Thyroid gland (tissue), 4 donors: Measurements from ENCODE around the gene ANKMY1. TPM values are rescaled to one million over a fixed set of nuclear protein-coding genes. Genes with fewer than 3 reads are reported as not detected.

Experiments used
- DNase-seq, 2 donors: peaks; one replicate each; pipeline ENCODE4 v3.0.0-alpha.2; 2019
- H3K27ac ChIP-seq, 3 donors: fragments of 200-600 bp; sonication (generic); 1 replicate in 2 of 3; 2 replicates in 1 of 3; pipeline ENCODE4 v1.5.1; 2016 to 2019; ENCODE audit warnings: mild to moderate bottlenecking in 1 of 3, moderate library complexity in 1 of 3
- H3K27me3 ChIP-seq: fragments of 200-600 bp; sonication (generic); one replicate; pipeline ENCODE4 v1.5.1; 2019
- H3K36me3 ChIP-seq, 2 donors: fragments of 200-600 bp; sonication (generic); one replicate each; pipeline ENCODE4 v1.5.1; 2016 to 2019
- H3K4me1 ChIP-seq, 2 donors: fragments of 200-600 bp; sonication (generic); one replicate each; pipeline ENCODE4 v1.5.1; 2017 to 2019
- H3K4me3 ChIP-seq, 3 donors: fragments of 200-600 bp; sonication (generic); replicated peaks in 1 of 3; 1 replicate in 2 of 3; 2 replicates in 1 of 3; pipeline ENCODE4 v1.5.1; 2016; ENCODE audit warnings: mild to moderate bottlenecking in 1 of 3
- H3K9me3 ChIP-seq: fragments of 200-600 bp; sonication (generic); one replicate; pipeline ENCODE4 v1.5.1; 2017
- CTCF ChIP-seq, 6 experiments: fragments of 200-600 bp in 3 of 6; fragments of 450-650 bp in 3 of 6; sonication (generic) in 3 of 6; IDR thresholded peaks; one replicate each; pipeline ENCODE4 v1.5.1; 2016 to 2019; ENCODE audit warnings: antibody characterized with exemption in 6 of 6, mild to moderate bottlenecking in 2 of 6, inconsistent platforms in 1 of 6, moderate library complexity in 1 of 6
- POLR2A ChIP-seq, 2 donors: fragments of 450-650 bp; IDR thresholded peaks; one replicate each; pipeline ENCODE4 v1.6.1; 2017; ENCODE audit warnings: antibody characterized with exemption in 2 of 2, mild to moderate bottlenecking in 2 of 2, moderate library complexity in 1 of 2
- WGBS, 2 donors: methylation state at CpG; one replicate each; pipeline ENCODE4 v1.1.5; 2017; 5-methylcytosine and 5-hydroxymethylcytosine counted together
- intact Hi-C: fragments of 100-400 bp; cut with DNase I; formaldehyde crosslinking; loops from one replicate; pipeline ENCODE4 v1.15.1; 2023
- total RNA-seq, 4 donors: library from RNA; depleted of rRNA; stranded (reverse); fragments of >200 nt; gene quantifications; one replicate each; pipeline ENCODE4 v1.2.3, GENCODE V29; 2016

Gene ANKMY1
- total RNA-seq, 4 donors from 2014 or later: 17.4 to 24.7 (median 21.0) TPM

DNA sequence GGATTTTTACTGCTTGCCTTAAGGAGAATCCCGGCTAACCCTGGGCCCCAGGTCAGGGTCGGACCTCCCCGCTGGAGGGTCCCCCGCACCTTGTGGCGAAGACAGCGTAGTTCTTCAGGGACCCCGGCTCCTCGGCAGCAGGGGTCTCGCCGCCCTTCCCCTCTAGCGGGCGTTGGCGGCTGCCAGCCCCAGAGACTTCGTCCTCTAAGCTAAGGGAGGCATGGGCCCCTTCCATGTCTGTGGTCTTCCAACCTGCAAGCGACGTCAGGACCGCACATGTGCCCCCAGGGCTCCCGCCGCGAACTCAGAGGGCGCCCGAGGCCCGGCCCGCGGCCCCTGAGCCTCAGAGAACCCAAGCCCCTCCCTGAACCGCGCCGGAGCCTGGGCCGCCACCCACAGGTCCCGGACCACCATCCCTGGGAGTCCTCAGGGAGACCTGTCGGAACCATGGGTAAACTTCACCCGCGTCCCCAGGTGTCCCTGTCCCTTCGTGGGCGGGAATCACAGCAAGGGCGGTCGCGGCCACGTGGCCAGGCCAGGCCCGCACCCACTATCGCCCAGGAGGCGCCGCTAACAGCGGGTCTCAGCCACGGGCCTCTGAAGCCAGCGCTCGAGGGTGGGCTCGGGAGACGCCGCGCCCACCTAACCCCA lies 562 bp downstream of the ANKMY1 start:
- 33 to 34% methylated on average over 9 to 35 of the region's 51 CpGs for WGBS, 2 donors
- H3K4me1 ChIP-seq: peaks cover 29 to 39% of the 10 kb centered on the region in 2 donors
- no peaks in the 10 kb centered on the region for H3K9me3 ChIP-seq
- intact Hi-C loops: no loop called here
- H3K27me3 ChIP-seq: no peaks in the 10 kb centered on the region
- peak in 1 of 2 donors; percentile 19 for DNase-seq
- peak overlapping the region in 1 of 3 donors; percentile 56 for H3K4me3 ChIP-seq
- H3K36me3 ChIP-seq: no peaks in the 10 kb centered on the region
- TF ChIP-seq CTCF (IDR thresholded peaks at IDR 0.05) (no peak), POLR2A (IDR thresholded peaks at IDR 0.05) (no peak)
- no peak overlapping the region for H3K27ac ChIP-seq

DNA sequence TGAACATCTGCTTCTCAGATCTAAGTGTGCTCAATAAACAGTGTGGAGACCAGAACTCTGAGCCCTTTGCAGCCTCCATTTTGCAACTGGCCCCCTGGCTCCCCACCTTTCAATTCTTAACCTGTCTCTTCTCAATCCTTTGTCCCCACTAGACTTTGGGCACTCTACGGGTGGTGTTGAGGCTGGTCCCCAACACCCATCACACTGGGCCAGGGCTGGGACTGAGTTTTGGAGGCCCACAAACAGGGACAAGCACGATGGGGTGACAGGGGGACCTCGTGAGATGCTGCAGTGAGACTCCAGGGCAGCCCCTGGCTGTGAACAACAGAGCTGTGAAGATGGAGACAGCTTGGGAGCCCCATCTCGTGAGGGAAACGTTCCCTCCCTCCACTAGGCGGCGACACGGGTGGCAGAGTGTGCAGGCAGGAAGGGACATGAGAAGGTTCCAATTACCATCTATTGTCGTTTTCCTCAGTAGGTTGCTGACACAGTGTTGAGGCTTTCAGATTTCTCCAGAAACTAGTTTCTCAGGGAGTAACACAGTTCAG lies 1.2 kb downstream of the ANKMY1 start:
- TF ChIP-seq POLR2A (IDR thresholded peaks at IDR 0.05) (no peak), CTCF (IDR thresholded peaks at IDR 0.05) (peak in 1 of 6 experiments; percentile 20)
- Histone ChIP-seq H3K4me1 (peaks cover 29 to 40% of the 10 kb centered on the region in 2 donors), H3K27ac (no peak overlapping the region), H3K9me3 (no peaks in the 10 kb centered on the region), H3K4me3 (no peak overlapping the region), H3K36me3 (no peaks in the 10 kb centered on the region), H3K27me3 (no peaks in the 10 kb centered on the region)
- intact Hi-C loops: no loop called here
- WGBS, 2 donors: 57 to 63% methylated on average over 9 of the region's 9 CpGs
- peak in 1 of 2 donors; percentile 43 for DNase-seq

DNA sequence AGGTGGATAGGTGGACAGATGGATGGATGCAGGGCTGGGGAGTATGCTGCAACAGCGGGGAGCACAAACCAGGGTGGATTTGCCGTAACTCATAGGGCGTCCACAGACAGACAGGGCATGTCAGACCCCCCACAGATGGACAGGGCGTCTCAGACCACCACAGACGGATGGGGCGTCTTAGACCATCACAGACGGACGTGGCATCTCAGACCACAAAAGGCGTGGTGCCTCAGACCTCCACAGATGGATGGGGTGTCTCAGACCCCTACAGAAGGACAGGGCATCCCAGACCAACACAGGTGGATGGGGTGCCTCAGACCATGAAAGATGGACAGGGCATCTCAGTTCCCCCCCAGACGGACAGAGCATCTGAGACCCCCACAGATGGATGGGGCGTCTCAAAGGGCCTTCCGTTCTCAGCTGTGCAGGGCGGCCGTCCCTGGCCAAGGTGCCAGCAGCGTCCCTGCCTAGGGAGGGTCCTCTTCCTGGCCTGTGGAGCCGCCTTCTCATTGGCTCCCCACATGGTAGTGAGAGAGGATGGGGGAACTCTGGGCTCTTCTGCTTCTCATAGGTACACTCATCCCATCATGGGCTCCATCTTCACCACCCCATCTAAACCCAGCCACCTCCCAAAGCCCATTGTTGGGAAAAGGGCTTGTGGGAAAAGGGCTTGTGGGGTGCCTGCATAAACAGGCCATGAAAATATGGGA lies 2.1 kb downstream of the ANKMY1 start:
- no peaks in the 10 kb centered on the region for H3K27me3 ChIP-seq
- H3K4me1 ChIP-seq: peaks cover 28 to 40% of the 10 kb centered on the region in 2 donors
- TF ChIP-seq CTCF (IDR thresholded peaks at IDR 0.05) (no peak), POLR2A (IDR thresholded peaks at IDR 0.05) (no peak)
- no peak overlapping the region for H3K4me3 ChIP-seq
- no peaks in the 10 kb centered on the region for H3K9me3 ChIP-seq
- intact Hi-C loops: no loop called here
- DNase-seq: no peak
- H3K36me3 ChIP-seq: no peaks in the 10 kb centered on the region
- no peak overlapping the region for H3K27ac ChIP-seq
- WGBS, 2 donors: 96 to 97% methylated on average over 12 to 16 of the region's 16 CpGs

DNA sequence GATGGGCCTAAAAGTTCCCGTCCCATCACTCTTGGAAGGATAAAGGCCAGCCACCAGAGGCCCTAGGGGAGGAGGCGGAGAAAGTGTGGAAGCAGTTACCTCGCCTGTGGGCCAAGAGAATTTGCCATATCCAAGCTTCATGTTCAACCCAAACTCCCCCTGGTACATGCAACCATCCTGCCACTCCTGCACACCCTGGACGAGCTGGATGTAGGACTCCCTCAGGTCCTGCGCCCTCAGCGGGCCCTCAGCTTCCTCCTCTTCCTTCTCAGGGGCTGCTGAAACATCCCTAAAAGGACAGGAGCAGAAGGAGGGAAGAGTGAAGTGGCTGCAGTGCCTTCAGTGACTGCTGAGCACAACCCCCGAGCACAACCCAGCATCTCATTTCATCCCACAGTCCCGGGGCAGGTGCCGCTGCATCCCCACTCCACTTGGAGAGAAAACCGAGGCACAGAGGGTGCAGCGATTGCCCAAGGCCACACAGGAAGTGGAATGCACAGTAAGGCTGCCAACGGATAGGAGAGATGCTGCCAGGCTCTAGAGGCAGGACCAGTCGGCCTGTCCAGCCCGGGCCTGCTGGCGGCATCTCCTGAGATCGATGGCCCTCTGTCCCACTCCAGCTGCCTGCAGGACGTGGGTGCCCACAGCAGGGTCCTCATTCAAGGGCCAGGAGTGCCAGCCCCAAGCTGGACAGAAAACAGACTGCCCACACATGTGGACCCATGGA lies 2.9 kb downstream of the ANKMY1 start:
- Histone ChIP-seq H3K27me3 (no peaks in the 10 kb centered on the region), H3K4me3 (no peak overlapping the region), H3K27ac (no peak overlapping the region), H3K4me1 (peaks cover 28 to 40% of the 10 kb centered on the region in 2 donors), H3K36me3 (no peaks in the 10 kb centered on the region), H3K9me3 (no peaks in the 10 kb centered on the region)
- DNase-seq: no peak
- no peak for TF ChIP-seq POLR2A (IDR thresholded peaks at IDR 0.05)
- TF ChIP-seq CTCF (IDR thresholded peaks at IDR 0.05): no peak
- WGBS, 2 donors: 91 to 98% methylated on average over 7 to 11 of the region's 17 CpGs
- intact Hi-C loops: no loop called here
